Transverse colon (tissue), 4 donors: ENCODE data around the gene FGD4. TPM values are rescaled to one million over a fixed set of nuclear protein-coding genes. Genes with fewer than 3 reads are reported as not detected.

Experiments used
- DNase-seq: peaks from one replicate; pipeline ENCODE4 v3.0.0-alpha.2; 2019
- H3K27ac ChIP-seq, 4 donors: fragments of 200-600 bp; sonication (generic); 2 replicates each; pipeline ENCODE4 v1.5.1; 2016 to 2018; ENCODE audit warnings: inconsistent platforms in 4 of 4
- H3K27me3 ChIP-seq: fragments of 200-600 bp; sonication (generic); 2 replicates; pipeline ENCODE4 v1.5.1; 2017; ENCODE audit warnings: inconsistent platforms
- H3K36me3 ChIP-seq, 4 donors: fragments of 200-600 bp; sonication (generic); 2 replicates each; pipeline ENCODE4 v1.5.1; 2017 to 2019; ENCODE audit warnings: inconsistent platforms in 4 of 4
- H3K4me1 ChIP-seq, 4 donors: fragments of 200-600 bp; sonication (generic); 2 replicates each; pipeline ENCODE4 v1.5.1; 2017 to 2020; ENCODE audit warnings: inconsistent platforms in 4 of 4
- H3K4me3 ChIP-seq, 4 donors: fragments of 200-600 bp; sonication (generic); 1 replicate in 1 of 4; 2 replicates in 3 of 4; pipeline versions ENCODE4 v1.5.1 to v1.6.1; 2017 to 2019; ENCODE audit warnings: inconsistent platforms in 4 of 4
- H3K9me3 ChIP-seq, 2 donors: fragments of 200-600 bp; sonication (generic); 2 replicates each; pipeline ENCODE4 v1.5.1; 2017 to 2019; ENCODE audit warnings: inconsistent platforms in 2 of 2
- CTCF ChIP-seq, 5 experiments: fragments of 200-600 bp in 3 of 5; fragments of 450-650 bp in 2 of 5; sonication (generic) in 3 of 5; IDR thresholded peaks; 1 replicate in 2 of 5; 2 replicates in 3 of 5; pipeline ENCODE4 v1.5.1; 2016 to 2017; ENCODE audit warnings: antibody characterized with exemption in 5 of 5, inconsistent platforms in 3 of 5, mild to moderate bottlenecking in 2 of 5, moderate library complexity in 1 of 5
- EP300 ChIP-seq: sonication (generic); formaldehyde crosslinking; IDR thresholded peaks from one replicate; pipeline ENCODE4 v1.6.1; 2017; ENCODE audit warnings: antibody characterized with exemption, low read depth
- POLR2A ChIP-seq: fragments of 450-650 bp; IDR thresholded peaks from one replicate; pipeline ENCODE4 v1.6.1; 2016; ENCODE audit warnings: antibody characterized with exemption, mild to moderate bottlenecking, moderate library complexity
- POLR2AphosphoS5 ChIP-seq, 3 donors: sonication (generic); formaldehyde crosslinking; IDR thresholded peaks; one replicate each; pipeline ENCODE4 v1.6.1; 2016; ENCODE audit warnings: antibody characterized with exemption in 3 of 3
- WGBS, 2 donors: methylation state at CpG; one replicate each; pipeline ENCODE4 v1.1.5; 2018; ENCODE audit warnings: low coverage in 1 of 2; 5-methylcytosine and 5-hydroxymethylcytosine counted together
- in situ Hi-C, 4 donors: fragments of 200-750 bp; cut with MboI; loops; one replicate each; pipeline versions ENCODE4 v1.15.0 to v1.15.1; 2017; ENCODE audit warnings: low sequenced_read_pairs in 3 of 4, low pct_ligation_motif_present in 1 of 4, low pct_unique_long_range_greater_than_20kb in 1 of 4
- intact Hi-C: fragments of 100-400 bp; cut with DNase I; formaldehyde crosslinking; loops from one replicate; pipeline ENCODE4 v1.15.1; 2023; ENCODE audit warnings: low total_unique reads
- total RNA-seq, 4 donors: library from RNA; depleted of rRNA; stranded (reverse); fragments of >200 nt; gene quantifications; one replicate each; pipeline ENCODE4 v1.1.0, GENCODE V29; 2016

The FGD4 gene
- total RNA-seq, 4 donors from 2014 or later: 80.2 to 132 (median 98.2) TPM

DNA sequence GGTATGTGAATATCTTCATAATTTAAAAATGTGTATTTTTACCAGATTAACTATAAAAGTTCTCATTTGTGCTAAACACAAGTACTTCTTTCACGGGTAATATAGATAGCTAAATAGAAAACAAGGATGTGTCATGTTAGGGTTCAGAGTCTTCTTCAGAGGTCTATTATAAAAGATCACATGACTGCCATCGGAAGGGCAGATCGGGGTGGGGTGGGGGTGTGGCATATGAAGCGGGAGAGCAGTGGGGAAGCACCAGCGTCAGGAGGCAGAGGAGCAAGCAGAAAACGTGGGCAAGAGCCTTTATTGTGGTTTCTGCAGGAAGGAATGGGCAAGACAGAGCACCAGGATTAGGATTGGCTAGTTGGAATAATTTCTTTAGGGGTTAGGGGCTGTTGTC is 216.1 kb downstream of the FGD4 start:
- Histone ChIP-seq H3K27ac (peak overlapping the region in 2 of 4 donors; percentile 7 to 35), H3K4me3 (no peak overlapping the region), H3K4me1 (peaks cover 0 to 16% (median 6%) of the 10 kb centered on the region in 4 donors), H3K27me3 (no peaks in the 10 kb centered on the region), H3K36me3 (peaks cover 0 to 43% (median 15%) of the 10 kb centered on the region in 4 donors), H3K9me3 (no peaks in the 10 kb centered on the region)
- peak; percentile 77 for DNase-seq
- WGBS, 2 donors: 47 to 49% methylated on average over 6 of the region's 6 CpGs
- in situ Hi-C loops: no loop called here
- no peak for TF ChIP-seq CTCF (IDR thresholded peaks at IDR 0.05)
- TF ChIP-seq POLR2A: no peak
- TF ChIP-seq EP300: no peak
- TF ChIP-seq POLR2AphosphoS5 (IDR thresholded peaks at IDR 0.05): no peak
- intact Hi-C loops: no loop called here

DNA sequence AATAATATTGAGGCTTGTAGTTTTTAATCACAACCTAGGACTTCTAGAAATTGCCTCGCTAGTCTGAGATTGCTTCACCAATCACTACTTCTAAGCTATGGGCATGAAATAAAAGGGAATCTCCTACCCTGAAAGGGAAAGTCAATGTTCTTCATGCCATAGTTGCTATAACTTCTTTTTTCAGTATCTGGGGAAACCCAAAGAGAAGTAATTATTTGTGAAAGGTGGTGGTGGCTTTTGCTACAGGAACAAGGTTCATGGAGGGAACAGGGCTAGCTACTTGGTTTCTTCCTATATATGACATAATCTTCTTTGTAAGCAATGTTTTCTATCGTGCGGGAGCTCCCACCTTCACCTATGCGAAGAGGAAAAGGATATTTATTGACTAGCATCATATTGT is 218.2 kb downstream of the FGD4 start:
- in situ Hi-C loops (no loop called here), intact Hi-C loops (no loop called here)
- Histone ChIP-seq H3K4me1 (peaks cover 0 to 16% (median 6%) of the 10 kb centered on the region in 4 donors), H3K27me3 (no peaks in the 10 kb centered on the region), H3K4me3 (no peak overlapping the region), H3K36me3 (peaks cover 0 to 29% (median 9%) of the 10 kb centered on the region in 4 donors), H3K27ac (no peak overlapping the region), H3K9me3 (no peaks in the 10 kb centered on the region)
- TF ChIP-seq POLR2AphosphoS5 (IDR thresholded peaks at IDR 0.05) (no peak), EP300 (no peak), POLR2A (no peak), CTCF (IDR thresholded peaks at IDR 0.05) (no peak)
- 81 to 89% methylated on average over 4 of the region's 4 CpGs for WGBS, 2 donors
- DNase-seq: no peak

- Histone ChIP-seq H3K4me1 (peaks cover 0 to 16% (median 6%) of the 10 kb centered on the region in 4 donors), H3K9me3 (no peaks in the 10 kb centered on the region), H3K4me3 (no peak overlapping the region), H3K27me3 (no peaks in the 10 kb centered on the region), H3K36me3 (peaks cover 0 to 26% (median 10%) of the 10 kb centered on the region in 4 donors), H3K27ac (no peak overlapping the region)
- no peak for DNase-seq
- TF ChIP-seq POLR2AphosphoS5 (IDR thresholded peaks at IDR 0.05) (no peak), CTCF (IDR thresholded peaks at IDR 0.05) (no peak), EP300 (no peak), POLR2A (no peak)
- 83 to 93% methylated on average over 3 of the region's 3 CpGs for WGBS, 2 donors
- in situ Hi-C loops (no loop called here), intact Hi-C loops (no loop called here)
Observed at GRCh38 chr12:32618115-32618514, 218.8 kb downstream of the FGD4 start.

- Histone ChIP-seq H3K36me3 (peaks cover 0 to 52% (median 15%) of the 10 kb centered on the region in 4 donors), H3K4me3 (no peak overlapping the region), H3K9me3 (no peaks in the 10 kb centered on the region), H3K4me1 (no peaks in the 10 kb centered on the region), H3K27ac (no peak overlapping the region), H3K27me3 (no peaks in the 10 kb centered on the region)
- intact Hi-C loops (no loop called here), in situ Hi-C loops (no loop called here)
- 88 to 90% methylated on average over 4 of the region's 4 CpGs for WGBS, 2 donors
- no peak for DNase-seq
- TF ChIP-seq EP300 (no peak), POLR2AphosphoS5 (IDR thresholded peaks at IDR 0.05) (no peak), CTCF (IDR thresholded peaks at IDR 0.05) (no peak), POLR2A (no peak)
Observed at GRCh38 chr12:32627976-32628375, 228.6 kb downstream of the FGD4 start.
